HepG2 (cell line): ENCODE data around the gene LRRC3C. TPM values are rescaled to one million over a fixed set of nuclear protein-coding genes. Genes with fewer than 3 reads are reported as not detected.
"Not testable (repeated sequence)": the region's sequence is repeated elsewhere in the genome, so short reads cannot be mapped to it uniquely, and the experiment has no call there.

Experiments
- AHDC1 ChIP-seq: sonication (generic); formaldehyde crosslinking; IDR thresholded peaks from 2 replicates; pipeline ENCODE4 v1.5.1; 2020; ENCODE audit warnings: mild to moderate bottlenecking, missing genetic modification reagents, borderline replicate concordance
- ARID4A ChIP-seq: sonication (generic); formaldehyde crosslinking; IDR thresholded peaks from 2 replicates; pipeline ENCODE4 v1.5.0; 2020; ENCODE audit warnings: mild to moderate bottlenecking, missing genetic modification reagents, borderline replicate concordance
- ARID5B ChIP-seq: IDR thresholded peaks from 2 replicates; pipeline ENCODE4 v1.4.0; 2020; ENCODE audit warnings: mild to moderate bottlenecking, missing genetic modification reagents
- ARNTL ChIP-seq: sonication (generic); formaldehyde crosslinking; IDR thresholded peaks from 2 replicates; pipeline ENCODE4 v1.4.0; 2020; ENCODE audit warnings: mild to moderate bottlenecking, missing genetic modification reagents
- FOXA3 ChIP-seq: IDR thresholded peaks from 2 replicates; pipeline ENCODE4 v1.6.1; 2016; ENCODE audit warnings: missing genetic modification reagents, missing compliant biosample characterization
- HDAC1 ChIP-seq: sonication (generic); formaldehyde crosslinking; IDR thresholded peaks from 2 replicates; pipeline ENCODE4 v1.5.1; 2020; ENCODE audit warnings: mild to moderate bottlenecking, missing genetic modification reagents
- HNF4G ChIP-seq, 2 experiments: sonication (generic) in 1 of 2; formaldehyde crosslinking in 1 of 2; IDR thresholded peaks; 2 replicates each; pipeline versions ENCODE4 v1.4.0 to v1.6.1; 2011 to 2020; ENCODE audit warnings: borderline replicate concordance in 2 of 2, low read depth in 2 of 2, mild to moderate bottlenecking in 2 of 2, low read length in 1 of 2, missing genetic modification reagents in 1 of 2, moderate library complexity in 1 of 2
- MEF2D ChIP-seq: sonication (generic); formaldehyde crosslinking; IDR thresholded peaks from 2 replicates; pipeline ENCODE4 v1.5.1; 2020; ENCODE audit warnings: mild to moderate bottlenecking, missing genetic modification reagents
- TBX2 ChIP-seq: sonication (generic); formaldehyde crosslinking; IDR thresholded peaks from 2 replicates; pipeline ENCODE4 v1.5.0; 2020; ENCODE audit warnings: missing genetic modification reagents, mild to moderate bottlenecking, borderline replicate concordance
- THAP11 ChIP-seq: IDR thresholded peaks from 2 replicates; pipeline ENCODE4 v1.6.1; 2016; ENCODE audit warnings: missing biosample characterization, missing genetic modification reagents
- ZNF691 ChIP-seq: sonication (generic); formaldehyde crosslinking; IDR thresholded peaks from 2 replicates; pipeline ENCODE4 v1.4.0; 2020; ENCODE audit warnings: missing genetic modification reagents, low read depth, mild to moderate bottlenecking, borderline replicate concordance
- ZNF788 ChIP-seq: sonication (generic); formaldehyde crosslinking; IDR thresholded peaks from 2 replicates; pipeline ENCODE4 v1.5.0; 2020; ENCODE audit warnings: mild to moderate bottlenecking, missing genetic modification reagents, borderline replicate concordance
- ZSCAN29 ChIP-seq: sonication (generic); formaldehyde crosslinking; conservative IDR thresholded peaks from 2 replicates; pipeline ENCODE4 v1.4.0; 2020; ENCODE audit warnings: mild to moderate bottlenecking, missing genetic modification reagents
- polyA plus RNA-seq, 8 experiments: library from polyadenylated mRNA; depleted of rRNA in 3 of 8; stranded (reverse) in 7 of 8; unstranded in 1 of 8; fragments of >200 nt; fragmentation: Illumina TruSeq in 4 of 8; extraction: Trizol in 4 of 8; gene quantifications; 2 replicates each; pipeline versions ENCODE4 v1.2.1 to v1.2.3, GENCODE V29; 2011 to 2016; ENCODE audit warnings: low read depth in 4 of 8, missing spikeins in 1 of 8, mixed read lengths in 1 of 8; ENCODE audit not compliant: insufficient read depth in 1 of 8
- total RNA-seq, 5 experiments: library from RNA; depleted of rRNA; stranded (reverse); fragments of >200 nt; fragmentation: Illumina TruSeq; extraction: Trizol; gene quantifications; 2 replicates each; pipeline ENCODE4 v1.2.3, GENCODE V29; 2016; ENCODE audit warnings: low read depth in 1 of 5

LRRC3C gene
- total and polyA plus RNA-seq, 2 of the 13 experiments (the other 11 are each of a cell fraction or from before 2014, with no cell fraction given) = 0.17 TPM; not detected in 1

- peak; percentile 82 for TF ChIP-seq ARID5B (CRISPR knock-in tag)
- TF ChIP-seq ARID4A (CRISPR knock-in tag) = peak; percentile 46; the same call in 1 of the 2 replicates
- peak; percentile 59 for TF ChIP-seq FOXA3 (CRISPR knock-in tag)
- TF ChIP-seq ZNF788 = peak; percentile 48; the same call in 1 of the 2 replicates
- TF ChIP-seq TBX2 (CRISPR knock-in tag) = peak; percentile 43; the same call in 1 of the 2 replicates
- TF ChIP-seq ZNF691 (CRISPR knock-in tag) = peak; percentile 84; the same call in 1 of the 2 replicates
- TF ChIP-seq THAP11 (CRISPR knock-in tag) = peak; percentile 63
- peak; percentile 49; the same call in 1 of the 2 replicates for TF ChIP-seq MEF2D (CRISPR knock-in tag)
- not testable (repeated sequence) for TF ChIP-seq HNF4G (IDR thresholded peaks at IDR 0.05; ENCODE audit: borderline replicate concordance, low read depth, low read length)
- TF ChIP-seq HNF4G (CRISPR knock-in tag; IDR thresholded peaks at IDR 0.05; ENCODE audit: borderline replicate concordance, low read depth) = peak; percentile 37; the same call in 1 of the 2 replicates
- TF ChIP-seq HDAC1 = peak; percentile 63
- peak; percentile 72; the same call in 1 of the 2 replicates for TF ChIP-seq AHDC1 (CRISPR knock-in tag)
- 0 out of 2 replicates have a peak, but pooled peaks have one; percentile 33 for TF ChIP-seq ARNTL (CRISPR knock-in tag)
- TF ChIP-seq ZSCAN29 (CRISPR knock-in tag) = 0 out of 2 replicates have a peak, but pooled peaks have one; percentile 52
Observed at GRCh38 chr17:39948489-39948828, 20.9 kb downstream of the LRRC3C start (continued).
